IgD-negative memory B cell (primary cell): ENCODE measurements around the gene TCF12. TPM values are rescaled to one million over a fixed set of nuclear protein-coding genes. Genes with fewer than 3 reads are reported as not detected.
A peak's percentile ranks its signal among the peaks of the same experiment; 100 is the strongest.

Experiments used
- H3K27ac Mint-ChIP-seq, 3 donors: one replicate each; pipeline ENCODE4 v1.8.0; 2020 to 2022; ENCODE audit warnings: mild to moderate bottlenecking in 3 of 3, mixed read lengths in 3 of 3, moderate library complexity in 1 of 3
- H3K27me3 Mint-ChIP-seq: one replicate; pipeline ENCODE4 v1.8.0; 2021; ENCODE audit warnings: mixed read lengths
- H3K36me3 Mint-ChIP-seq: one replicate; pipeline ENCODE4 v1.8.0; 2020; ENCODE audit warnings: mild to moderate bottlenecking, mixed read lengths
- H3K4me1 Mint-ChIP-seq, 3 donors: one replicate each; pipeline ENCODE4 v1.8.0; 2020 to 2022; ENCODE audit warnings: mixed read lengths in 3 of 3, mild to moderate bottlenecking in 1 of 3
- H3K4me3 Mint-ChIP-seq, 4 donors: one replicate each; pipeline ENCODE4 v1.8.0; 2020 to 2022; ENCODE audit warnings: mild to moderate bottlenecking in 4 of 4, mixed read lengths in 4 of 4, moderate library complexity in 3 of 4
- H3K9me3 Mint-ChIP-seq, 3 donors: one replicate each; pipeline ENCODE4 v1.8.0; 2020 to 2021; ENCODE audit warnings: mixed read lengths in 3 of 3, mild to moderate bottlenecking in 1 of 3
- polyA plus RNA-seq: library from polyadenylated mRNA; unstranded; fragments of 300-500 nt; fragmentation: Illumina TruSeq; gene quantifications from one replicate; pipeline ENCODE4 v1.2.3, GENCODE V29; 2021

TCF12 gene
- polyA plus RNA-seq, 1 donor from 2014 or later: 58.0 TPM

- H3K4me1 Mint-ChIP-seq: peaks cover 10 to 20% (median 14%) of the 10 kb centered on the region in 3 donors
- H3K27me3 Mint-ChIP-seq: no peaks in the 10 kb centered on the region
- H3K4me3 Mint-ChIP-seq: no peak overlapping the region
- H3K36me3 Mint-ChIP-seq: peaks cover 10% of the 10 kb centered on the region
- H3K9me3 Mint-ChIP-seq: no peaks in the 10 kb centered on the region
- H3K27ac Mint-ChIP-seq: no peak overlapping the region
These were observed 203.8 kb downstream of the TCF12 start for GRCh38 chr15:57122080-57122840.

GRCh38 chr15:57124036-57124435, 205.6 kb downstream of the TCF12 start:
- H3K4me3 Mint-ChIP-seq: no peak overlapping the region
- H3K36me3 Mint-ChIP-seq: peaks cover 18% of the 10 kb centered on the region
- no peak overlapping the region for H3K27ac Mint-ChIP-seq
- H3K4me1 Mint-ChIP-seq: peaks cover 6 to 24% (median 14%) of the 10 kb centered on the region in 3 donors
- H3K27me3 Mint-ChIP-seq: no peaks in the 10 kb centered on the region
- H3K9me3 Mint-ChIP-seq: no peaks in the 10 kb centered on the region

GRCh38 chr15:57129064-57129463, 210.6 kb downstream of the TCF12 start:
- Mint-ChIP-seq H3K27me3 (no peaks in the 10 kb centered on the region), H3K9me3 (no peaks in the 10 kb centered on the region), H3K4me3 (no peak overlapping the region), H3K27ac (no peak overlapping the region), H3K36me3 (peaks cover 18% of the 10 kb centered on the region), H3K4me1 (peaks cover 0 to 20% (median 11%) of the 10 kb centered on the region in 3 donors)

- no peaks in the 10 kb centered on the region for H3K27me3 Mint-ChIP-seq
- no peak overlapping the region for H3K27ac Mint-ChIP-seq
- H3K9me3 Mint-ChIP-seq: no peaks in the 10 kb centered on the region
- H3K4me3 Mint-ChIP-seq: no peak overlapping the region
- H3K4me1 Mint-ChIP-seq: peaks cover 0 to 23% (median 15%) of the 10 kb centered on the region in 3 donors
- H3K36me3 Mint-ChIP-seq: peaks cover 18% of the 10 kb centered on the region
These were observed 212.5 kb downstream of the TCF12 start for GRCh38 chr15:57130956-57131355.

GRCh38 chr15:57133127-57133968, 214.9 kb downstream of the TCF12 start:
- Mint-ChIP-seq H3K4me3 (peak overlapping the region in 1 of 4 donors; percentile 50), H3K9me3 (no peaks in the 10 kb centered on the region), H3K27me3 (no peaks in the 10 kb centered on the region), H3K27ac (no peak overlapping the region), H3K4me1 (peaks cover 3 to 25% (median 17%) of the 10 kb centered on the region in 3 donors), H3K36me3 (peaks cover 11% of the 10 kb centered on the region)

- Mint-ChIP-seq H3K4me1 (peaks cover 5 to 25% (median 18%) of the 10 kb centered on the region in 3 donors), H3K4me3 (peak overlapping the region in 1 of 4 donors; percentile 23), H3K27ac (no peak overlapping the region), H3K9me3 (no peaks in the 10 kb centered on the region), H3K36me3 (peaks cover 9% of the 10 kb centered on the region), H3K27me3 (no peaks in the 10 kb centered on the region)
These were observed 215.7 kb downstream of the TCF12 start for GRCh38 chr15:57134071-57134605.

GRCh38 chr15:57134851-57135250, 216.4 kb downstream of the TCF12 start:
- Mint-ChIP-seq H3K27me3 (no peaks in the 10 kb centered on the region), H3K27ac (no peak overlapping the region), H3K4me1 (peaks cover 6 to 25% (median 20%) of the 10 kb centered on the region in 3 donors)

GRCh38 chr15:57135800-57136199, 217.4 kb downstream of the TCF12 start:
- peaks cover 4% of the 10 kb centered on the region for H3K36me3 Mint-ChIP-seq
- no peak overlapping the region for H3K27ac Mint-ChIP-seq
- H3K9me3 Mint-ChIP-seq: no peaks in the 10 kb centered on the region
- H3K4me3 Mint-ChIP-seq: no peak overlapping the region
- H3K27me3 Mint-ChIP-seq: no peaks in the 10 kb centered on the region
- peaks cover 9 to 24% (median 20%) of the 10 kb centered on the region in 3 donors for H3K4me1 Mint-ChIP-seq

More at GRCh38 chr15:57134851-57135250, 216.4 kb downstream of the TCF12 start:
- peak overlapping the region in 1 of 4 donors; percentile 9 for H3K4me3 Mint-ChIP-seq
- peaks cover 7% of the 10 kb centered on the region for H3K36me3 Mint-ChIP-seq
- no peaks in the 10 kb centered on the region for H3K9me3 Mint-ChIP-seq

GRCh38 chr15:57138349-57138788, 219.9 kb downstream of the TCF12 start:
- H3K9me3 Mint-ChIP-seq: no peaks in the 10 kb centered on the region
- no peaks in the 10 kb centered on the region for H3K27me3 Mint-ChIP-seq
- H3K4me1 Mint-ChIP-seq: peaks cover 11 to 21% (median 15%) of the 10 kb centered on the region in 3 donors
- H3K27ac Mint-ChIP-seq: no peak overlapping the region
- no peak overlapping the region for H3K4me3 Mint-ChIP-seq
- H3K36me3 Mint-ChIP-seq: peaks cover 2% of the 10 kb centered on the region

- Mint-ChIP-seq H3K27ac (peak overlapping the region in 1 of 3 donors; percentile 0), H3K4me1 (peaks cover 13 to 19% (median 17%) of the 10 kb centered on the region in 3 donors), H3K27me3 (no peaks in the 10 kb centered on the region), H3K4me3 (no peak overlapping the region), H3K9me3 (no peaks in the 10 kb centered on the region), H3K36me3 (peaks cover 3% of the 10 kb centered on the region)
These were observed 225.2 kb downstream of the TCF12 start for GRCh38 chr15:57143511-57144078.

GRCh38 chr15:57144448-57144847, 226.0 kb downstream of the TCF12 start:
- Mint-ChIP-seq H3K27ac (no peak overlapping the region), H3K9me3 (no peaks in the 10 kb centered on the region), H3K36me3 (peaks cover 3% of the 10 kb centered on the region), H3K27me3 (no peaks in the 10 kb centered on the region), H3K4me1 (peaks cover 10 to 17% (median 15%) of the 10 kb centered on the region in 3 donors), H3K4me3 (no peak overlapping the region)

- no peaks in the 10 kb centered on the region for H3K27me3 Mint-ChIP-seq
- H3K4me1 Mint-ChIP-seq: peaks cover 10 to 15% (median 12%) of the 10 kb centered on the region in 3 donors
- H3K4me3 Mint-ChIP-seq: peak overlapping the region in 2 of 4 donors; percentile 14 to 46
- peaks cover 10% of the 10 kb centered on the region for H3K36me3 Mint-ChIP-seq
- H3K9me3 Mint-ChIP-seq: no peaks in the 10 kb centered on the region
- peak overlapping the region in 1 of 3 donors; percentile 33 for H3K27ac Mint-ChIP-seq
These were observed 228.2 kb downstream of the TCF12 start for GRCh38 chr15:57146506-57147201.

GRCh38 chr15:57147621-57148020, 229.2 kb downstream of the TCF12 start:
- no peak overlapping the region for H3K27ac Mint-ChIP-seq
- H3K9me3 Mint-ChIP-seq: peaks cover 0 to 8% (median 4%) of the 10 kb centered on the region in 3 donors
- peaks cover 12 to 22% (median 15%) of the 10 kb centered on the region in 3 donors for H3K4me1 Mint-ChIP-seq
- H3K36me3 Mint-ChIP-seq: peaks cover 17% of the 10 kb centered on the region
- no peaks in the 10 kb centered on the region for H3K27me3 Mint-ChIP-seq
- peak overlapping the region in 1 of 4 donors; percentile 72 for H3K4me3 Mint-ChIP-seq

GRCh38 chr15:57148262-57148661, 229.8 kb downstream of the TCF12 start:
- Mint-ChIP-seq H3K9me3 (peaks cover 0 to 10% (median 4%) of the 10 kb centered on the region in 3 donors), H3K27me3 (no peaks in the 10 kb centered on the region), H3K4me1 (peaks cover 17 to 25% (median 17%) of the 10 kb centered on the region in 3 donors), H3K4me3 (no peak overlapping the region), H3K27ac (no peak overlapping the region), H3K36me3 (peaks cover 19% of the 10 kb centered on the region)
